ENCODE measurements around the gene ZNF786. TPM values are rescaled to one million over a fixed set of nuclear protein-coding genes. Genes with fewer than 3 reads are reported as not detected.
"Not testable (repeated sequence)": the region's sequence is repeated elsewhere in the genome, so short reads cannot be mapped to it uniquely, and the experiment has no call there.

Gene ZNF786
- polyA plus RNA-seq, 4 donors, result 2.5 to 8.3 (median 3.2) TPM

DNA sequence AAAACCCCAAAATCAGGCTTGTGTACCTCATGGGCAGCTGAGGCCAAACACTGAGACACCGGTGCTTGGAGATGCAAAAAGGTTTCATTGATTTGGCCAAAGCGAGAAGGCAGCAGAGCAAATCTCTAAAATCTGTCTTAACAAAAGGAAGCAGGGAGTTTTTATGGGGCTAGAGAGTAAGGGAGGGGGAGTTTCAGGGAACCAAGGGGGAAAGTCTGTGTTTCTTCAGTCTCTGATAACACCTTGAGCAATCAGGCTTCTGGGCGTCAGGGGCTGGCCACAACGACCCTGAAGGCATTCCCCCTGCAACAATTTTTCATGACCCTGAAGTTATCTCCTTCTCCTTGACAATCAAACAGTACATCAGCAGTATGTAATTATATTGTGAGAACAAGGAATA, 2.7 kb upstream of the ZNF786 start:
- no peaks in the 10 kb centered on the region for H3K9me3 ChIP-seq (ENCODE audit: control insufficient read depth in 2 of 2, insufficient read depth in 1 of 2, low read depth in 1 of 2, low read length in 1 of 2)
- no peaks in the 10 kb centered on the region for H3K4me1 ChIP-seq (ENCODE audit: control insufficient read depth in 3 of 3, insufficient read depth in 2 of 3, low read depth in 1 of 3, low read length in 2 of 3)
- FAIRE-seq (no peak), DNase-seq (peak in 1 of 2 donors; percentile 77)
- H3K27ac ChIP-seq (ENCODE audit: low read depth in 1 of 3, low read length in 2 of 3), result peak overlapping the region in 1 of 3 donors; percentile 73
- H3K36me3 ChIP-seq (ENCODE audit: control insufficient read depth in 3 of 3, insufficient read depth in 2 of 3, low read depth in 1 of 3, low read length in 3 of 3), result no peaks in the 10 kb centered on the region
- no peak overlapping the region for H3K4me3 ChIP-seq (ENCODE audit: low read depth in 1 of 3, low read length in 3 of 3)
- WGBS, 3 donors, result 32 to 55% (median 45%) methylated on average over 4 of the region's 4 CpGs
- no peaks in the 10 kb centered on the region for H3K27me3 ChIP-seq (ENCODE audit: control insufficient read depth in 3 of 3, insufficient read depth in 3 of 3, low read length in 3 of 3)

DNA sequence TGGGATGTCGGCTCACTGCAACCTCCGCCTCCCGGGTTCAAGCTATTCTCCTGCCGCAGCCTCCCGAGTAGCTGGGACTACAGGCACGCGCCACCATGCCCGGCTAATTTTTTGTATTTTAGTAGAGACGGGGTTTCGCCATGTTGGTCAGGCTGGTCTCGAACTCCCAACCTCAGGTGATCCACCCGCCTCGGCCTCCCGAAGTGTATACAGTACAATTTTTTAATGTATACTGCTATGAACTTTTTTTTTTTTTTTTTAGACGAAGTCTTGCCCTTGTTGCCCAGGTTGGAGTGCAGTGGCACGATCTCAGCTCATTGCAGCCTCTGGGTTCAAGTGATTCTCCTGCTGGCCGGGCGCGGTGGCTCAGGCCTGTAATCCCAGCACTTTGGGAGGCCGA, 1.7 kb upstream of the ZNF786 start:
- H3K9me3 ChIP-seq (ENCODE audit: control insufficient read depth in 2 of 2, insufficient read depth in 1 of 2, low read depth in 1 of 2, low read length in 1 of 2); H3K4me3 ChIP-seq (ENCODE audit: low read depth in 1 of 3, low read length in 3 of 3); H3K4me1 ChIP-seq (ENCODE audit: control insufficient read depth in 3 of 3, insufficient read depth in 2 of 3, low read depth in 1 of 3, low read length in 2 of 3); DNase-seq; H3K27me3 ChIP-seq (ENCODE audit: control insufficient read depth in 3 of 3, insufficient read depth in 3 of 3, low read length in 3 of 3); FAIRE-seq; H3K27ac ChIP-seq (ENCODE audit: low read depth in 1 of 3, low read length in 2 of 3); H3K36me3 ChIP-seq (ENCODE audit: control insufficient read depth in 3 of 3, insufficient read depth in 2 of 3, low read depth in 1 of 3, low read length in 3 of 3): not testable (repeated sequence)
- WGBS, 3 donors, result 93 to 98% (median 94%) methylated on average over 20 of the region's 20 CpGs

DNA sequence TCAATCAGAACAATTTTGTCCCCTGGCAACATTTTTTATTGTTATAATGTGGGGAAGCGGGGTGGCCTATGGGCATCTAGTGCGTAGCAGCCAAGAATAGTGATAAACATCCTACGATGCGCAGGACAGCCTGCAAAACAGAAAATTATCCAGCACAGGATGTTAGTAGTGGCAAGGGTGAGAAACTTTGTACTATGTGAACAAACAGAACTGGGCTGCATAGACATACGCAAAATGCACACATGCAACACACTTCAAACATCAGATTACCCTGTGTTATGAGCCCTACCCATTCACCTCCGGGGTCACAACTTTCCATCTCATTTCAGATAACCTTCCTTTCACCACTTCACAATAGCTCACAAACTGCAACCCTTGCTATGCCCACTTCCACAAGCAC, 3.1 kb downstream of the ZNF786 start:
- FAIRE-seq, result no peak
- Histone ChIP-seq H3K4me3 (ENCODE audit: low read depth in 1 of 3, low read length in 3 of 3) (no peak overlapping the region), H3K36me3 (ENCODE audit: control insufficient read depth in 3 of 3, insufficient read depth in 2 of 3, low read depth in 1 of 3, low read length in 3 of 3) (peaks cover 0 to 6% (median 0%) of the 10 kb centered on the region in 3 donors), H3K4me1 (ENCODE audit: control insufficient read depth in 3 of 3, insufficient read depth in 2 of 3, low read depth in 1 of 3, low read length in 2 of 3) (no peaks in the 10 kb centered on the region), H3K9me3 (ENCODE audit: control insufficient read depth in 2 of 2, insufficient read depth in 1 of 2, low read depth in 1 of 2, low read length in 1 of 2) (peaks cover 0 to 3% of the 10 kb centered on the region in 2 donors), H3K27me3 (ENCODE audit: control insufficient read depth in 3 of 3, insufficient read depth in 3 of 3, low read length in 3 of 3) (no peaks in the 10 kb centered on the region), H3K27ac (ENCODE audit: low read depth in 1 of 3, low read length in 2 of 3) (no peak overlapping the region)
- no peak for DNase-seq
- 89 to 96% (median 89%) methylated on average over 6 of the region's 6 CpGs for WGBS, 3 donors

DNA sequence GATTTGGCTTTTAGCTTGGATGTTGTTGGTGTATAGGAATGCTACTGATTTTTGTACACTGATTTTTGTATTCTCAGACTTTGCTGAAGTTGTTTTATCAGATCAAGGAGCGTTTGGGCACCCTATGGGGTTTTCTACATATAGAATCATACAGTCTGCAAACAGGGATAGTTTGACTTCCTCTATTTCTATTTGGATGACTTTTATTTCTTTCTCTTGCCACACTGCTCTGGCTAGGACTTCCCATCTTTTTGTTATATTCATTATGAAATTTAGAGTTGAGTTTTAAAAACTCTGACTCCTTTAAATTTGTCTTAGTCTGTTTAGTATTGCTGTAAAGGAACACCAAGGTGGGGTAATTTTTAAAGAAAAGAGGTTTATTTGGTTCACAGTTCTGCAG, 4.7 kb downstream of the ZNF786 start:
- no peak overlapping the region for H3K27ac ChIP-seq (ENCODE audit: low read depth in 1 of 3, low read length in 2 of 3)
- FAIRE-seq, result no peak
- WGBS, 3 donors, result 82 to 92% (median 90%) methylated on average over 1 of the region's 1 CpG

DNA sequence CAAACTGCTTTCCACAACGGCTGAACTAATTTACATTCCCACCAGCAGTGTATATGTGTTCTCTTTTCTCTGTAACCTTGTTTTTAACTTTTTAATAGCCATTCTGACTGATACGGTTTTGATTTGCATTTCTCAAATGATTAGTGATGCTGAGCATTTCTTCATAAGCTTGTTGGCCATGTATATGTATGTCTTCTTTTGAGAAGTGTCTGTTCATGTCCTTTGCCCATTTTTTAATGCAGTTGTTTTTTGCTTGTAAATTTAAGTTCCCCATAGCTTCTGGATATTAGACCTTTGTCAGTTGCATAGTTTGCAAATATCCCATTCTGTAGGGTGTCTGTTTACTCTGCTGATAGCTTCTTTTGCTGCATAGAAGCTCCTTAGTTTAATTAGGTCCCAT, 6.1 kb downstream of the ZNF786 start:
- no peak for FAIRE-seq
- peaks cover 0 to 3% of the 10 kb centered on the region in 2 donors for H3K9me3 ChIP-seq (ENCODE audit: control insufficient read depth in 2 of 2, insufficient read depth in 1 of 2, low read depth in 1 of 2, low read length in 1 of 2)
- 89 to 96% (median 96%) methylated on average over 2 of the region's 2 CpGs for WGBS, 3 donors
- no peak overlapping the region for H3K27ac ChIP-seq (ENCODE audit: low read depth in 1 of 3, low read length in 2 of 3)
- H3K4me1 ChIP-seq (ENCODE audit: control insufficient read depth in 3 of 3, insufficient read depth in 2 of 3, low read depth in 1 of 3, low read length in 2 of 3), result no peaks in the 10 kb centered on the region
- no peak overlapping the region for H3K4me3 ChIP-seq (ENCODE audit: low read depth in 1 of 3, low read length in 3 of 3)
- no peaks in the 10 kb centered on the region for H3K27me3 ChIP-seq (ENCODE audit: control insufficient read depth in 3 of 3, insufficient read depth in 3 of 3, low read length in 3 of 3)
- no peak for DNase-seq
- peaks cover 0 to 8% (median 0%) of the 10 kb centered on the region in 3 donors for H3K36me3 ChIP-seq (ENCODE audit: control insufficient read depth in 3 of 3, insufficient read depth in 2 of 3, low read depth in 1 of 3, low read length in 3 of 3)

More for the DNA sequence above, 4.7 kb downstream of the ZNF786 start:
- H3K4me1 ChIP-seq (ENCODE audit: control insufficient read depth in 3 of 3, insufficient read depth in 2 of 3, low read depth in 1 of 3, low read length in 2 of 3), result no peaks in the 10 kb centered on the region
- H3K9me3 ChIP-seq (ENCODE audit: control insufficient read depth in 2 of 2, insufficient read depth in 1 of 2, low read depth in 1 of 2, low read length in 1 of 2), result peaks cover 0 to 3% of the 10 kb centered on the region in 2 donors
- H3K36me3 ChIP-seq (ENCODE audit: control insufficient read depth in 3 of 3, insufficient read depth in 2 of 3, low read depth in 1 of 3, low read length in 3 of 3), result peaks cover 0 to 6% (median 0%) of the 10 kb centered on the region in 3 donors
- H3K4me3 ChIP-seq (ENCODE audit: low read depth in 1 of 3, low read length in 3 of 3), result no peak overlapping the region
- no peak for DNase-seq
- H3K27me3 ChIP-seq (ENCODE audit: control insufficient read depth in 3 of 3, insufficient read depth in 3 of 3, low read length in 3 of 3), result no peaks in the 10 kb centered on the region

DNA sequence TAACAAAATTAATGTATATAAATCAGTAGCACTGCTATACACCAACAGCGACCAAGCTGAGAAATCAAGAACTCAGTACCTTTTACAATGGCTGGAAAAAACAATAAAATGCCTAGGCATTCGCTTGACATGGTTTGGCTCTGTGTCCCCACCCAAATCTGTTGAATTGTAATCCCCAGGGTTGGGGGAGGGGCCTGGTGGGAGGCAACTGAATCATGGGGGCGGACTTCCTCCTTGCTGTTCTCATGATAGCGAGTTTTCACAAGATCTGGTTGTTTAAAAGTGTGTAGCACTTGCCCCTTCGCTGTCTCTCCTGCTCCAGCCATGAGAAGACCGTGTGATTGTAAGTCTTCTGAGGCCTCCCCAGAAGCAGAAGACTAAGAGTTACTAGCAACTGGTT, 8.6 kb downstream of the ZNF786 start:
- H3K4me3 ChIP-seq (ENCODE audit: low read depth in 1 of 3, low read length in 3 of 3), result no peak overlapping the region
- no peak for FAIRE-seq
- H3K27ac ChIP-seq (ENCODE audit: low read depth in 1 of 3, low read length in 2 of 3), result no peak overlapping the region
- peaks cover 0 to 5% (median 0%) of the 10 kb centered on the region in 3 donors for H3K36me3 ChIP-seq (ENCODE audit: control insufficient read depth in 3 of 3, insufficient read depth in 2 of 3, low read depth in 1 of 3, low read length in 3 of 3)
- no peaks in the 10 kb centered on the region for H3K27me3 ChIP-seq (ENCODE audit: control insufficient read depth in 3 of 3, insufficient read depth in 3 of 3, low read length in 3 of 3)
- no peaks in the 10 kb centered on the region for H3K4me1 ChIP-seq (ENCODE audit: control insufficient read depth in 3 of 3, insufficient read depth in 2 of 3, low read depth in 1 of 3, low read length in 2 of 3)
- no peak for DNase-seq
- peaks cover 0 to 3% of the 10 kb centered on the region in 2 donors for H3K9me3 ChIP-seq (ENCODE audit: control insufficient read depth in 2 of 2, insufficient read depth in 1 of 2, low read depth in 1 of 2, low read length in 1 of 2)
- WGBS, 3 donors, result 93 to 95% (median 94%) methylated on average over 6 of the region's 6 CpGs

DNA sequence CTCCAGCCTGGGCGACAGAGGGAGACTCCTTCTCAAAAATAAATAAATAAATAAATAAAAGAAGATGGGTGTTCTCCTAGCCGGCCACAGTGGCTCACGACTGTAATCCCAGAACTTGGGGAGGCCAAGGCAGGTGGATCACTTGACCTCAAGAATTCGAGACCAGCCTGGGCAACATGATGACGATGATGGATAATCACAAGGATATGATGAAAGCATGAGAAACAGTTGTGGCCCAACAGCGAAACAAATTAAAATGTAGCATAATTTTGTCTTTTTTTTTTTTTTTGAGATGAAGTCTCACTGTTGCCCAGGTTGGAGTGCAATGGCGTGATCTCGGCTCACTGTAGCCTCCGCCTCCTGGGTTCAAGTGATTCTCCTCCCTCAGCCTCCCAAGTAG, 12.9 kb downstream of the ZNF786 start:
- H3K9me3 ChIP-seq (ENCODE audit: control insufficient read depth in 2 of 2, insufficient read depth in 1 of 2, low read depth in 1 of 2, low read length in 1 of 2), result no peaks in the 10 kb centered on the region
- WGBS, 3 donors, result 85 to 92% (median 86%) methylated on average over 9 of the region's 9 CpGs
- H3K4me3 ChIP-seq (ENCODE audit: low read depth in 1 of 3, low read length in 3 of 3), result no peak overlapping the region
- no peak overlapping the region for H3K27ac ChIP-seq (ENCODE audit: low read depth in 1 of 3, low read length in 2 of 3)
- FAIRE-seq (no peak), DNase-seq (no peak)
- no peaks in the 10 kb centered on the region for H3K4me1 ChIP-seq (ENCODE audit: control insufficient read depth in 3 of 3, insufficient read depth in 2 of 3, low read depth in 1 of 3, low read length in 2 of 3)
- H3K27me3 ChIP-seq (ENCODE audit: control insufficient read depth in 3 of 3, insufficient read depth in 3 of 3, low read length in 3 of 3), result no peaks in the 10 kb centered on the region
- peaks cover 0 to 18% (median 0%) of the 10 kb centered on the region in 3 donors for H3K36me3 ChIP-seq (ENCODE audit: control insufficient read depth in 3 of 3, insufficient read depth in 2 of 3, low read depth in 1 of 3, low read length in 3 of 3)

DNA sequence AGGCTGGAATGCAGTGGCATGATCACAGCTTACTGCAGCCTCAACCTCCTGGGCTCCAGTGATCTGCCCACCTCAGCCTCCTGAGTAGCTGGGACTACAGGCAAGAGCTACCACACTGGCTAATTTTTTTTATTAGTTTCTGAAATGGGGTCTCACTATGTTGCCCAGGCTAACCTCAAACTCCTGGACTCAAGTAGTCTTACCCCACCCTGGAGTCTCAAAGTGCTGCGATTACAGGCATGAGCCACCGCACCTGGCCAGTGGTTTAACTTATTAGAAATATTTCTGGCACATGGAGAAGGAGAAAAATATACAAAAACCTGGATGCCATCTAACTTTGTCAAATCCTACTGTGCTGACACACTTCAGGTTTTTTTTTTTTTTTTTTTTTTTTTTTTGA, 15.2 kb downstream of the ZNF786 start:
- H3K4me3 ChIP-seq (ENCODE audit: low read depth in 1 of 3, low read length in 3 of 3), result no peak overlapping the region
- H3K27ac ChIP-seq (ENCODE audit: low read depth in 1 of 3, low read length in 2 of 3), result no peak overlapping the region
- WGBS, 3 donors, result 96 to 100% (median 98%) methylated on average over 2 of the region's 2 CpGs
- H3K4me1 ChIP-seq (ENCODE audit: control insufficient read depth in 3 of 3, insufficient read depth in 2 of 3, low read depth in 1 of 3, low read length in 2 of 3), result no peaks in the 10 kb centered on the region
- no peaks in the 10 kb centered on the region for H3K9me3 ChIP-seq (ENCODE audit: control insufficient read depth in 2 of 2, insufficient read depth in 1 of 2, low read depth in 1 of 2, low read length in 1 of 2)
- DNase-seq (no peak), FAIRE-seq (no peak)
- H3K27me3 ChIP-seq (ENCODE audit: control insufficient read depth in 3 of 3, insufficient read depth in 3 of 3, low read length in 3 of 3), result no peaks in the 10 kb centered on the region
- H3K36me3 ChIP-seq (ENCODE audit: control insufficient read depth in 3 of 3, insufficient read depth in 2 of 3, low read depth in 1 of 3, low read length in 3 of 3), result peaks cover 5 to 40% (median 5%) of the 10 kb centered on the region in 3 donors
